Measurements from ENCODE around the gene MRS2.
"Not testable (repeated sequence)": the region's sequence is repeated elsewhere in the genome, so short reads cannot be mapped to it uniquely, and the experiment has no call there.

Gene MRS2

DNA sequence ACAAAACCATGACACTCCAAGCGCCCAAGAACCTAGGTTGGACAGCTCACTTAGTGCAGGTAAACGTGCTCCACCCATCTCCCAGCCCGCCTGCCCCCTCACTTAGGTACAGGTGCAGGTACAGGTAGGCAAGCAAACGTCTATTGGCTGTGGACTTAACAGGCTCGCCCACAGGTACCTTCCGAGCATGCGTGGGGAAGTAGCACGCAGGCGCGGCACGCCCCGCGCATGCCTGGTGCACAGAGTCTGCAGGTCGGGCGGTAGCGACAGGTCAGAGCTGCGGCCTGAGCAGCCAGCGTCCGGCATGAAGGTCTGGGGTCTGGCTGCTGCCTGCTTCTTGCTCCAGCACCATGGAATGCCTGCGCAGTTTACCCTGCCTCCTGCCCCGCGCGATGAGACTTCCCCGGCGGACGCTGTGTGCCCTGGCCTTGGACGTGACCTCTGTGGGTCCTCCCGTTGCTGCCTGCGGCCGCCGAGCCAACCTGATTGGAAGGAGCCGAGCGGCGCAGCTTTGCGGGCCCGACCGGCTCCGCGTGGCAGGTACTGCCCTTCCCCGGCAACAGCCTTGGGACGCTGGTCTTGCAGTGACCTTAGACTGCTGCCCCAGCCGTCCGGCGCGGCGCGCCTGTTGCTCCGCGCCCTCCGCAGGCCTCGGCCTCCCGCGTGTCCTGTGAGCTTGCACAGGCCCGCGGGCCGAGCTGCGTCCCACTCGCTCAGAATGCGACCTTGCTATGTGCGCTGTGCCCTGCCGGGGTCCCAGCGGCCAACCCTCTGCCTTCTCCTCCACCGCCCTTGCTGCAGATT is at the start of gene MRS2:
MRS2 (plus strand) TSS at position 240 of the 804 bp plus-strand sequence; CDS start at position 351, 111 bp downstream.
- peak; percentile 49 to 73 for DNase-seq (ENCODE audit: low read depth in 2 of 2)

DNA sequence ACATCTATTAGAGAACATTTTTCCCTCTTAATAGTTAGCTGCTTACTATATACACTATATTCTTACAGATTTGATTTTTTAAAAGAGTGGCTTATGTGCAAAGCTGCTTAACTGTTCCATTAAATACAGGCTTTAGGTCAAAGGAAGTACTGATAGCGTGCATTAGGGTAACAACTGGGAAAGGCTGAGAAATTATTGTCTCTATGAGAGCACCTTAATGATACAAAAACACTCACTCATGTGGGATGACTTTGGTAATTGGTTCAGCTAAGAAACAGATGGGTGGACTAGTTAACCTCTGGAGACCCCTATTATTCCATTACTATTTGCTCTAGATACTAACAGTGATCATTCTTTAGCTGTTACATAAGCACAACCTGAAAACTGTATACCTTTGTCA is 48.9 kb upstream of the MRS2 start:
- DNase-seq (ENCODE audit: low read depth in 2 of 2), result no peak

- DNase-seq (ENCODE audit: low read depth in 2 of 2), result no peak
These were observed 47.3 kb upstream of the MRS2 start for GRCh38 chr6:24355393-24355792.

GRCh38 chr6:24356310-24356973 is 46.3 kb upstream of the MRS2 start:
- no peak for DNase-seq (ENCODE audit: low read depth in 2 of 2)

GRCh38 chr6:24357336-24358218 is 45.2 kb upstream of the MRS2 start, which contains the start of gene DCDC2:
TSS of gene DCDC2 (minus strand) at chr6:24358059. CDS start at chr6:24357750, 309 bp downstream.
- peak in 1 of 2 donors; percentile 13 for DNase-seq (ENCODE audit: low read depth in 2 of 2)

- no peak for DNase-seq (ENCODE audit: low read depth in 2 of 2)
These were observed 44.4 kb upstream of the MRS2 start for GRCh38 chr6:24358219-24358821.

DNA sequence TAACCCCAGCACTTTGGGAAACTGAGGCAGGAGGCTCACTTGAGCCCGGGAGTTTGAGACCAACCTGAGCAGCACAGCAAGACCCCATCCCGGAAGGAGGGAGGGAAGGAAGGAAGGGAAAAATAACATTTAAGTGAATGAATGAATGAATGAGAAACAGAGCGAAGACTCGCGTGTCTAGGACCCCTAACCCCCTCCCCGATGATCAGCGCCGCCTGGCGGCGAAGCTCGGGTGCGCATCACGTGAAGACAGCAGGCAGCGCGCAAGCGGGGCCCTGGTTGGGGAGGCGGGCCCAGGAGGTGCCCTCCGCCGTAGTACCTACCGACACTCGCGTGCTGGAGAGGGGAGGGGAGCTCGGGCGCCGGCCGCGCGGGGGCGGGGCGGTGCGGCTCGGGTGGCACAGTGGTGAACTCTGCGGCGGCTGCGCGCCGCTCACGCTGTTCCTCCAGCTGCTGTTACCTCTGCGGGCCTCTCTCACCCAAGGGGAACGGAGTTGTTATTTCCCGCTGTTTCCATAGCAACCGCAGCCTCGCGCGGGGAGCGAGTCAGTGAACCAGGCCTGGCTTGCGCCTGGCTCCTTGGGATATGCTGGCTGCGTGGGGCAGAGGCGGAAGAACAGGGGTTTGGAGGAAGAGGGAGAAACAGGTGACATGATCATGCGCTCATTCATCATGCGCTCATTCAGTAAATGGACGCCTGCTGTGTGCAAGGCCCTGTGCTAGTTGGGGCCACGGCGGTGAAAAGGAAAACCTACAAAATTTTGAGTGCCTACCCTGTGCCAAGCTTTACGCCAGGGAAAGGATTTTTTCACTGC is 42.9 kb upstream of the MRS2 start:
- peak; percentile 87 to 93 for DNase-seq (ENCODE audit: low read depth in 2 of 2)

DNA sequence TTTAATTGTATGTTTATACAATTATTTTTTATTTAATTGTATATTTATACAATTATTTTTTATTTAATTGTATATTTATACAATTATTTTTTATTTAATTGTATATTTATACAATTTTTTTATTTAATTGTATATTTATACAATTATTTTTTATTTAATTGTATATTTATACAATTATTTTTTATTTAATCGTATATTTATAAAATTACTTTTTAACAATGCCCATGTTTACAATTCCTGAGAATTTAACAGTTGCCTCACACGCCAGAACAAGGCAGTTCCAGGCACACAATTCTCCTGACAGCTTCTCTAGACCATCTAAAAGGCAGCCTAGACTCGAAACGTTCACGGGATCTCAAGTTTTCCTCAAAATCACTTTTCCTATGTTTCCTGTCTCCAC is 40.4 kb upstream of the MRS2 start:
- not testable (repeated sequence) for DNase-seq (ENCODE audit: low read depth in 2 of 2)

GRCh38 chr6:24365103-24365633 is 37.6 kb upstream of the MRS2 start:
- not testable (repeated sequence) for DNase-seq (ENCODE audit: low read depth in 2 of 2)

DNA sequence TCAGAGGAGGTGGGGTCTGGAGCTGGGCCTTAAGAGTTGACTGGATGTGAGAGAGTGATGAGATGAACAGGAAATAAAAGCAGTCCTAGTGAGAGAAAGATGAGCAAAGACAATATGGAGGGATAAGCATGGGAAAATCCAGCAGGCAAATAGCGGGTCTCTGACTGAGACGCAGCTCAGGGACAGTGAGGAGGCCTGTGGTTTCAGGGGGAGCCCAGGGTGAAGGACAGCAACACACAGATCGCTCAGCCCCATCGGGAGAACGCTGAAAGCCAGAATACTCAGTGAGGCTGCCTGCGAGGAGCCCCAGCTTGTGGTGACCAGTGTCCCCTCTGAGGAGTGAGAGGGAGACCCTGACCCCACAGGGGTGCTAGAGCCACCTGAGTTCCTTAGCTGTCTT is 28.1 kb upstream of the MRS2 start:
- DNase-seq (ENCODE audit: low read depth in 2 of 2), result no peak

DNA sequence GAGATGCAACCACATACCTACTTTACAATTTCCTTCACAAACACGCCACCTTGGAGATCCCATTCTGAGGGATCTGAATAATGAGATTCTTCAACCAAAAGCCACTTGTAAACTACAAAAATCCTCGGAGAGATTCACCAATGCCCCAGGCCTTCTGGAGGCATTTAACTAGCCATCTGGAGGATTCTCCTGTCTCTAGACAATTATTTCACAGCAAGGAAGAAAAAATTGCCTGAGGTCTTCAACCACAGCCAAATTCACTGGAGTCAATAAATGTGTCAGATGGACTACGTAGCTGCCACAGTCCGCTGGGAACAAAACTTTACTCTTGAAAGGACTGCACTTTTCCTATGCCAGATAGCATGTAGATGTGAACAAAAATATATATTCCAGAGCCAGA is 25.9 kb upstream of the MRS2 start:
- DNase-seq (ENCODE audit: low read depth in 2 of 2), result no peak

DNA sequence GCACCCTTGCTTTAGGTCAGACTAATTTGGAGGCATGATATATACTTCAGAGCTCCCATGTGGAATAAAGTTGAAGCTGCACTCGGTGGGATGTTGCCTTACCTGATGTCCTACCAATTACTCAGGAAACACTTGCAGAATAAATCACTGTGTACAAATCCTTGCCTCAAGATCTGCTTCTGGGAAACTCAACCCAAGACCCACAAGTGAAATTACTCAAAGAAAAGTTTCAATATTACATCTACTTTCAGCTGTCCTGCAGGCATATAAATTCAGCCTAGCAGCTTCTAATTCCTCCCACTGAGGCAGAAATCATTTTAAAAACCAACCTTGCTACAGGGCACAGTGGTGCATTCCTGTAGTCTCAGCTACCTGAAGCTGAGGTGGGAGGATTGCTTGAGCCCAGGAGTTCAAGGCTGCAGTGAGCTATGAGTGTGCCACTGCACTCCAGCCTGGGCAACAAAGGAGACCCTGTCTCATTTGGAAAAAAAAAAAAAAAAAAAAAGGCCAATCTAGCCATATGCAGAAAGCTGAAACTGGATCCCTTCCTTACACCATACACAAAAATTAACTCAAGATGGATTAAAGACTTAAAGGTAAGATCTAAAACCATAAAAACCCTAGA is 24.2 kb upstream of the MRS2 start:
- DNase-seq (ENCODE audit: low read depth in 2 of 2), result no peak

DNA sequence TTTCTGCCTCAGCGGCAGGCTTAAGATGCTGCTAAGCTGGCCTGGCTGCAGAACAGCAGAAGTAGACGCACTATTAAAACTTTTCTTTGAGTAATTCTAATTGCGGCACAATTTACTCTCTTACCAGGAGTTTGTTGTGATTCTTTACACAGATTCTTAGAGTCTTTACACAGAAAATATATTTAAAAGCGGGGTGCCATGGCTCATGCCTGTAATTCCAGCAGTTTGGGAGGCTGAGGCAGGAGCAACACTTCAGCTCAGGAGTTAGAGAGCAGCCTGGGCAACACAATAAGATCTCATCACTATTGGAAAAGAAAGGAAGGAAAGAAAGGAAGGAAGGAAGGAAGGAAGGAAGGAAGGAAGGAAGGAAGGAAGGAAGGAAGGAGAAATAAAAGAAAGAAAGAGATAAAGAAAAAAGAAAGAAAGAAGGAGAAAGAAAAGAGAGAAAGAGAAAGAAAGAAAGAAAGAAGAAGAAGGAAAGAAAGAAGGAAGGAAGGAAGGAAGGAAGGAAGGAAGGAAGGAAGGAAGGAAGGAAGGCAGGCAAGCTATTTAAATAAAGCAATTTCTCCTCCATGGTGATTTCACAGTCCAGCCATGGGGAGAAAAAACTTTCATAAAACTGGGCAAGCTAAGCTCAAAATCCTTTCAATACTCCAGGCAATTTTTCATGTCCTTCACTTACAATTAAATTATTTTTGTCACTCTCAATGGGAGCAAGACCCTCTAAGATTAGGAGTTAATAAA is 21.1 kb upstream of the MRS2 start:
- no peak for DNase-seq (ENCODE audit: low read depth in 2 of 2)

DNA sequence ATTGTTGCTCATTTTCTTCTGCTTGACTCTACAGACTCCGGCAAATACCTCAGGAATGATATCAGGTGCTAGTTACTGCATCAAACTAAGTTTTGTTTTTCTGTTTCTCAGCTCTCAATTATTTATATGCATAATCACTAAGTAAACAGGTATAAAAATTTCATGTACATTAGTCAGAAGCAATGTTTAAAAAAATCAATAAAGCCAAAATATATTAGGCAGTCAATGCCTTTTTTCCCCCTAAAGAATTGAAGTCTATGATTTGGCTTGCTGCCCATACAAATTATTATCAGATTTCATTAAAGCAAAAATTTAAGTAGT is 20.6 kb upstream of the MRS2 start:
- no peak for DNase-seq (ENCODE audit: low read depth in 2 of 2)

GRCh38 chr6:24382891-24383494 is 19.7 kb upstream of the MRS2 start:
- not testable (repeated sequence) for DNase-seq (ENCODE audit: low read depth in 2 of 2)

DNA sequence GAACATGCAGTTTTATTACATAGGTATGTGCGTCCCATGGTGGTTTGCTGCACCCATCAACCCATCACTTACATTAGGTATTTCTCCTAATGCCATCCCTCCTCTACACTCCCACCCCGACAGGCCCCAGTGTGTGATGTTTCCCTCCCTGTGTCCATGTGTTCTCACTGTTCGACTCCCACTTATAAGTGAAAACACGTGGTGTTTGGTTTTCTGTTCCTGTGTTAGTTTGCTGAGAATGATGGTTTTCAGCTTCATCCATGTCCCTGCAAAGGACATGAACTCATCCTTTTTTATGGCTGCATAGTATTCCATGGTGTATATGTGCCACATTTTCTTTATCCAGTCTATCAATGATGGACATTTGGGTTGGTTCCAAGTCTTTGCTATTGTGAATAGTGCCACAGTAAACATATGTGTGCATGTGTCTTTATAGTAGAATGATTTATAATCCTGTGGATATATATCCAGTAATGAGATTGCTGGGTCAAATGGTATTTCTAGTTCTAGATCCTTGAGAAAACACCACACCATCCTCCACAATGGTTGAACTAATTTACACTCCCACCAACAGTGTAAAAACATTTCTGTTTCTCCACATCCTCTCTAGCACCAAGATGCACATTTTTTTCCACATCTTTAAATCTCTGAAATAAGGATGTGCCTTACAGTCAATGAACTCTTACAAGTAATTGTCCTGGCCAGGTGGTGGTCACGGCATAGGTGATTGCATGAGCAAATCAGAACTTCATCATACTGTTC is 18.2 kb upstream of the MRS2 start:
- DNase-seq (ENCODE audit: low read depth in 2 of 2), result not testable (repeated sequence)

GRCh38 chr6:24385536-24386269 is 17.0 kb upstream of the MRS2 start:
- DNase-seq (ENCODE audit: low read depth in 2 of 2), result no peak

GRCh38 chr6:24387818-24388217 is 14.9 kb upstream of the MRS2 start:
- DNase-seq (ENCODE audit: low read depth in 2 of 2), result no peak
